Mucosa of stomach (tissue), 1 donor: ENCODE measurements around the gene TMEM106B.

Experiments
- H3K27me3 ChIP-seq: one replicate; pipeline ENCODE4 v1.7.0; 2013; ENCODE audit warnings: mild to moderate bottlenecking, low read length; ENCODE audit not compliant: control insufficient read depth, insufficient read depth
- H3K36me3 ChIP-seq: one replicate; pipeline ENCODE4 v1.7.0; 2013; ENCODE audit warnings: low read length; ENCODE audit not compliant: control insufficient read depth, insufficient read depth
- H3K4me1 ChIP-seq: one replicate; pipeline ENCODE4 v1.7.0; 2013; ENCODE audit warnings: mild to moderate bottlenecking, low read length; ENCODE audit not compliant: control insufficient read depth, insufficient read depth
- H3K4me3 ChIP-seq: one replicate; pipeline ENCODE4 v1.7.0; 2013; ENCODE audit warnings: low read length
- H3K9ac ChIP-seq: one replicate; pipeline ENCODE4 v1.7.0; 2013; ENCODE audit warnings: mild to moderate bottlenecking, low read length, moderate library complexity
- H3K9me3 ChIP-seq: one replicate; pipeline ENCODE4 v1.7.0; 2013; ENCODE audit warnings: mild to moderate bottlenecking, low read length, moderate library complexity; ENCODE audit not compliant: control insufficient read depth
- donor health status: Pancreatic carcinoma.

The TMEM106B gene

DNA sequence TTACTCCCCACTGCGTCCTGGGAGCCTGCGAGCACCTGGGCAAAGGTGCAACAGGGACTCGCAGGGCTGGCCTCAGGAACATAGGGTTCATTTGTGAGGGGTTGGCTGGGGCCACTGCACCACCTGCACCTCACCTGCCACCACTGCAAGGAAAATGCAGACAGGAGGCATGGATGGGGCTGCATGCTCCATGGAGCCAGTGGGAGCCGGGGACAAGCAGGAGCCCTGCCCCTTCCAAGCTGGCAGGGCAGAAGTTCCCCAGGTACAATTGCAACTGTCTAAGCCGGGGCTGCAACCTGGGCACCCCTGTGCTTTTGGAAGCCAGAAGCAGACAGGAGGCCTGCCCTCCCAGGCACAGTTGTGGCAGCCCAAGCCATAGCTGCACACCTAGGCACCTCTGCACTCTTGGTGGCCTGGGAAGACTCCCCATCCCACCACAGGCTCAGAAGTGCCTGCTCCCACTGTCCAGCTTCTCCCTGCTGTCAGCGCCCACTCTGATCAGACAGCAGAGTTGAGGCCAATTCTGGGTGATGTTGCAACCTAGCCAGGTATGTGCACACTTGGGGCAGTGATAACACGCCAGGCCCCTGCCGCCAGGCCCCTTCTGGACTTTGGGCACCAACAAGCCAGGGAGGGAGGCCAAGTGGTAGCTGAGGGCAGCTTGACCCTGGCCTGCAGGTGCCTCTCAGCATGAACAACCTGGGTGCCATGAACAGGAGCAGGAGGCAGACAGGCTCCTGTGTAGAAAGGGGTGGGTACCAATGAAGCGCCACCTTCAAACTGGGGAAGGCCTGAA is 58.2 kb downstream of the TMEM106B start:
- H3K4me1 ChIP-seq = no peaks in the 10 kb centered on the region
- no peak overlapping the region for H3K4me3 ChIP-seq
- no peak overlapping the region for H3K9ac ChIP-seq
- no peaks in the 10 kb centered on the region for H3K36me3 ChIP-seq
- no peaks in the 10 kb centered on the region for H3K27me3 ChIP-seq
- H3K9me3 ChIP-seq = no peaks in the 10 kb centered on the region

- no peaks in the 10 kb centered on the region for H3K9me3 ChIP-seq
- H3K27me3 ChIP-seq = no peaks in the 10 kb centered on the region
- H3K4me3 ChIP-seq = no peak overlapping the region
- no peaks in the 10 kb centered on the region for H3K36me3 ChIP-seq
- no peak overlapping the region for H3K9ac ChIP-seq
- H3K4me1 ChIP-seq = no peaks in the 10 kb centered on the region
These were observed 69.9 kb downstream of the TMEM106B start for GRCh38 chr7:12281038-12281437.

GRCh38 chr7:12287901-12288300 is 76.8 kb downstream of the TMEM106B start:
- H3K27me3 ChIP-seq = no peaks in the 10 kb centered on the region
- no peaks in the 10 kb centered on the region for H3K4me1 ChIP-seq
- H3K9me3 ChIP-seq = no peaks in the 10 kb centered on the region
- no peak overlapping the region for H3K9ac ChIP-seq
- no peak overlapping the region for H3K4me3 ChIP-seq
- H3K36me3 ChIP-seq = no peaks in the 10 kb centered on the region

DNA sequence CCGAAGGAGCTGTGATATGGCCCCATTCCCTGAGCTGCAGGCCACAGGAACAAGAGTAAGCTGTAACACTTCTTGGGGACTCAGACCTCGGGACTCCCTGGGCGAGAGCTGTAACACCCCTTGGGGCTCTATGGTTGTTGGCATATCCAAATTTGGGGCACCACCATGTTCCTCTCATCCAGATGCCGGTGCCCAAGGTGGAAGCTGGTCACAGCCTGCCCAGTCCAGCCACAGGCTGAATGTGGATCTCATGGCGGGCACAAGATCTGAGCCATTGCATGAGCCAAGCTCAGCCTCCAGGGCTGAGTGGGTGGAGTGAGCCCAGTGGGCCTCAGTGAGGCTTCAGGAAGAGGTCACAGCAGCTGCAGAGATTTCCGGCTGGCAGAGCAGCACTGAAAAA is 78.9 kb downstream of the TMEM106B start:
- H3K4me3 ChIP-seq = no peak overlapping the region
- H3K9me3 ChIP-seq = no peaks in the 10 kb centered on the region
- H3K9ac ChIP-seq = no peak overlapping the region
- no peaks in the 10 kb centered on the region for H3K4me1 ChIP-seq
- no peaks in the 10 kb centered on the region for H3K27me3 ChIP-seq
- no peaks in the 10 kb centered on the region for H3K36me3 ChIP-seq

- no peaks in the 10 kb centered on the region for H3K27me3 ChIP-seq
- H3K9ac ChIP-seq = no peak overlapping the region
- H3K4me1 ChIP-seq = no peaks in the 10 kb centered on the region
- no peak overlapping the region for H3K4me3 ChIP-seq
- H3K9me3 ChIP-seq = no peaks in the 10 kb centered on the region
- H3K36me3 ChIP-seq = no peaks in the 10 kb centered on the region
These were observed 79.7 kb downstream of the TMEM106B start for GRCh38 chr7:12290761-12291160.

DNA sequence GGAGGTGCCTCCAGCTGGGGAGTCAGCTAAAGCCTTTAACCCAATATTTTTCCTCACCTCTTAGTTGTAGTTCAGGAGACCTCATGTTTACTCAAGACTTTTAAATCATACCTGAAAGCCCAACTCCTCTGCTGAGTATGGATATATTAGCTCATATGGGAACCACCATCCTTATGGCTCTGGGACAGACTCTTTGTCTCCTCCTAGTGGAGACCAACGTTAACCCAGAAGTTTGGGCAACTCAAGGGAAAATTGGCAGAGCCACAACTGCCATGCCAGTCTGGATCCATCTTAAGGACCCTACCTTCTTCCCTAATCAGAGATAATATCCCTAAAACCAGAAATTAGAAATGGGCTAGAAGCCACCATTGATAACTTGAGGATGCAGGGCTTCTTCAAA is 80.8 kb downstream of the TMEM106B start:
- Histone ChIP-seq H3K9ac (no peak overlapping the region), H3K9me3 (no peaks in the 10 kb centered on the region), H3K4me1 (no peaks in the 10 kb centered on the region), H3K27me3 (no peaks in the 10 kb centered on the region), H3K36me3 (no peaks in the 10 kb centered on the region), H3K4me3 (no peak overlapping the region)
